CD4-positive, alpha-beta T cell treated with Interleukin-12 subunit alpha and Interleukin-12 subunit beta, for 1 hour (primary cell): ENCODE measurements around the gene AHSG.
"Not testable (repeated sequence)": the region's sequence is repeated elsewhere in the genome, so short reads cannot be mapped to it uniquely, and the experiment has no call there.

Experiments used
- DNase-seq: peaks from one replicate; pipeline ENCODE4 v3.0.0-alpha.2; 2020

Gene AHSG, protein sequence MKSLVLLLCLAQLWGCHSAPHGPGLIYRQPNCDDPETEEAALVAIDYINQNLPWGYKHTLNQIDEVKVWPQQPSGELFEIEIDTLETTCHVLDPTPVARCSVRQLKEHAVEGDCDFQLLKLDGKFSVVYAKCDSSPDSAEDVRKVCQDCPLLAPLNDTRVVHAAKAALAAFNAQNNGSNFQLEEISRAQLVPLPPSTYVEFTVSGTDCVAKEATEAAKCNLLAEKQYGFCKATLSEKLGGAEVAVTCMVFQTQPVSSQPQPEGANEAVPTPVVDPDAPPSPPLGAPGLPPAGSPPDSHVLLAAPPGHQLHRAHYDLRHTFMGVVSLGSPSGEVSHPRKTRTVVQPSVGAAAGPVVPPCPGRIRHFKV

GRCh38 chr3:186612721-186613636, at the start of gene AHSG:
AHSG (plus strand) TSS chr3:186613060; CDS start chr3:186613142, 82 bp downstream.
- DNase-seq, result no peak

GRCh38 chr3:186564586-186564985, 48.3 kb upstream of the AHSG start:
- no peak for DNase-seq

GRCh38 chr3:186566772-186567071, 46.1 kb upstream of the AHSG start:
- no peak for DNase-seq

DNA sequence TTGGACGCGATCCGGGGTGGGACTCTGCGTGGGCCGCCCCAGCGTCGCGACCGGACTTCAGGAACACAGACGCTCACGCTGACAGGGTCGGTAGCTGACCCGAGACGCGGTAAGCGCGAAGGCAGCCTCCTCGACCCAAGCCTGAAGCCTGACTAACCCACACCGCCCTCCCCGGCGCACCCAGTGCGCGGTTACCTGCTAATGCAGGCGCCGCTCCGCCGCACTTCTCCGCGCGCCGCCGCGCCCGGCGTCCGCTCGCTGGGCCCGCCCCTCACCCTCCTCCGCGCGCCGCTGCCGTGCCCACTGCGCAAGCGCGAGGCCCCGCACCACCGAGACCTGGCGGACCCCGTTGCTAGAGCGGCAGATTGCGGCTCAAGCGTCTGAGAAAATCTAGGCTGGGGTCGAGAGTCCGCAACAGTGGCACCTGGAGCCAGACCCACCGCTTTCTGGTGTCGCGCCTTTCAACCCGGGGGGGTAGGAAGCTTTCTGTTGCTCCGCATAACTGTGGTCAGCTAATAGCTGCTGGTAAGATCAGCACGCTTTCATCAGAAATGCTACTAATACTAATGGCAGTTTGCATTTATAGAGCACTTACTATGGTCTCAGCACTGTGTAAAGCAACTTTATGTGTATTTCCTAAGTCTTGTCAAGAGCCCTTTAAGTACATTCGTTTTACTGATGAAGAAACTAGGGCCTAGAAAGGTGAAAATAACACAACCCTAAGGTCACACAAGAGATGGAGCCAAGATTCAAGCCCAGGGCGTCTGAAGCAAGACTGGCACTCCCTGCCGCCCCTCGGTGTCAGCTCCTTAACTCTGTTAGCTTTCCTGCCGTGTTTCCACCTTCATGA, 45.6 kb upstream of the AHSG start, which contains the start of gene TBCCD1:
Gene TBCCD1 (minus strand): TSS at position 268 of the 850 bp plus-strand sequence. CDS start 3,010 bp downstream, outside the sequence.
- peak; percentile 97 for DNase-seq

GRCh38 chr3:186569361-186569760, 43.5 kb upstream of the AHSG start:
- DNase-seq, result not testable (repeated sequence)

- no peak for DNase-seq
Measured at GRCh38 chr3:186569779-186570095, 43.1 kb upstream of the AHSG start.

- DNase-seq, result peak; percentile 99
Measured at GRCh38 chr3:186570096-186570940, 42.5 kb upstream of the AHSG start, which contains the start of gene DNAJB11. DNAJB11 (plus strand) TSS chr3:186570720; CDS start chr3:186570898, 178 bp downstream.

DNA sequence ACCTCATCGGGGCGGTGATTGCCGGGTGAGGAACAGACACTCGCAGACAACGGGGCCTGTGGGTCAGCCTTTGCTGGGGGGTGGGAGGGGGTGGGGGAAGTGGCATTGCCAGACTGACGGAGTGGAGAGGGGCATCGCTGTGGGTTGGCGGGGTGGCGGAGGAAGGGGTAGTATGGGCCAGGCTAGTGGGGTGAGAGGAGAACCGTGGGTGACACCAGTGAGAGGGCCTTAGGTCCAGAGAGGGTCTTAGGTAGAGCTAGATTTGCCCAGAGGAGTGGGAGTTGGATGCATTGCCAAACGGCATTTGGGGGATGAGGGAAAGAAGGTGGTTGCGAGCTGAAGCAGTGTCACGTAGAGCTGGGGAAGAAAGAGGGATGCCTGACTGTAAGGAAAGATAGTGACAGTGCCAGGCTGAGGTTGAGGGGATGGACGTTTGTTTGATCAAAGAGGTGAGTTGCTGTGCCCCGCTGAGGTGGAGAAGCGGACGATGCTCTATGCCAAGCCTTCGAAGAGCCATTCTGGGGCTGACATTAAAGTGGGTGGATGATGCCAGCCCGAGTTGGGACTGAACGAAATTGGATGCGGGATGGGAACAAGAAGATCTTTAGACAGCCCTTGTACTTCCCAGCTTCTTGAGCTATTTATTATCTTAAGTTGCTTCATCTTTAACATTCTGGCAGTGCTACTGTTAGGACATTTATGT, 41.8 kb upstream of the AHSG start:
- DNase-seq, result no peak

DNA sequence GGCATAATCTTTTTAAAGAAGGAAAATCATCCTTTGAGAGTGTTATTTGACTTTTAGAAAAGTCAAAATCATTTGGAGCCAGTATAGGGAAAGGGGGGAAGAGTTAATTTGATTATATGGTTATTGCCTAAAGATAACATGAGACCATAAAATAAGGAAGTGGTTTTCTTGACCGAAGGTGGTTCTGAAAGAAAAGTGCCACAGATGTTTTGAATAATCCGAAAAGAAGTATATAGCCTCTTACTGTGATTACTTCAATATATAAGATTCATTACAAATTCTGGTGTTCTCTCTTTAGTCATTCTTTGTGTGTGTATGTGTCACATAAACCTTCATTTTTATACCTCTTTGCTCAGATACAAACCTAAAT, 41.2 kb upstream of the AHSG start:
- DNase-seq, result no peak

- DNase-seq, result no peak
Measured at GRCh38 chr3:186577521-186577920, 35.3 kb upstream of the AHSG start.

GRCh38 chr3:186580785-186581184, 32.1 kb upstream of the AHSG start:
- DNase-seq, result no peak

- no peak for DNase-seq
Measured at GRCh38 chr3:186582541-186582940, 30.3 kb upstream of the AHSG start.

GRCh38 chr3:186583831-186584230, 29.0 kb upstream of the AHSG start:
- no peak for DNase-seq

DNA sequence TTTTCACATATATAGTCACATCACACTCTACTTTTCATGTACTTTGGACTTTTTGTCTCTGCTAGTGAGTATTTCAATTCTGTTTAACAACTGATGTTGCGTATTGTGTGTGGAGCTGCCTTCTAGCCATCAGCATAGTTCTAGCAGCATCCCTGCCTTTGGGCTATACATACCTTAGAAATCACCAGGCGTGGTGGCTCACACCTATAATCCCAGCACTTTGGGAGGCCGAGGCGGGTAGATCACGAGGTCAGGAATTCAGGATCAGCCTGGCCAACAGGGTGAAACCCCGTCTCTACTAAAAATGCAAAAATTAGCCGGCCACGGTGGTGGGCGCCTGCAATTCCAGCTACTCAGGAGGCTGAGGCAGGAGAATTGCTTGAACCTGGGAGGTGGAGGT, 26.6 kb upstream of the AHSG start:
- not testable (repeated sequence) for DNase-seq

- DNase-seq, result no peak
Measured at GRCh38 chr3:186587183-186587582, 25.7 kb upstream of the AHSG start.

DNA sequence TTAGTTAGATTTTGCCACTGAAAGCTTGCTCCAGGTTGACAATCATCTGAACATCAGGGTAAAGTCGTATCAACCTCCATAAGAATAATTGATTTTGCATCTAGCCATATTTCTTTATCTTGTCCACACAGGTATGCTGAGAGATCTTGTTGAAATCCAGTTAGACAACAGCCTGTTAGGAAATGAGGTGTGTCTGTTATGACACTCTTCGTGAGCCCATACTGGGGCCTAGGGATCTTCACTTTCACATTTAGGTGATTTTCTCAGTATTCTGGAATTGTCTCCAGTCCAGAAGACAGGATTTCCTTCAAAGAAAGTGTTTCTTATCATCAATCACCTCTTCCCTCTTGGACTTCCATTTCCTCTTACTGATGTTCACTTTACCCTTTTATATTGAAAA, 24.2 kb upstream of the AHSG start:
- DNase-seq, result no peak

- DNase-seq, result no peak
Measured at GRCh38 chr3:186589121-186589520, 23.7 kb upstream of the AHSG start.

GRCh38 chr3:186589856-186590579, 22.8 kb upstream of the AHSG start:
- DNase-seq, result peak; percentile 22

DNA sequence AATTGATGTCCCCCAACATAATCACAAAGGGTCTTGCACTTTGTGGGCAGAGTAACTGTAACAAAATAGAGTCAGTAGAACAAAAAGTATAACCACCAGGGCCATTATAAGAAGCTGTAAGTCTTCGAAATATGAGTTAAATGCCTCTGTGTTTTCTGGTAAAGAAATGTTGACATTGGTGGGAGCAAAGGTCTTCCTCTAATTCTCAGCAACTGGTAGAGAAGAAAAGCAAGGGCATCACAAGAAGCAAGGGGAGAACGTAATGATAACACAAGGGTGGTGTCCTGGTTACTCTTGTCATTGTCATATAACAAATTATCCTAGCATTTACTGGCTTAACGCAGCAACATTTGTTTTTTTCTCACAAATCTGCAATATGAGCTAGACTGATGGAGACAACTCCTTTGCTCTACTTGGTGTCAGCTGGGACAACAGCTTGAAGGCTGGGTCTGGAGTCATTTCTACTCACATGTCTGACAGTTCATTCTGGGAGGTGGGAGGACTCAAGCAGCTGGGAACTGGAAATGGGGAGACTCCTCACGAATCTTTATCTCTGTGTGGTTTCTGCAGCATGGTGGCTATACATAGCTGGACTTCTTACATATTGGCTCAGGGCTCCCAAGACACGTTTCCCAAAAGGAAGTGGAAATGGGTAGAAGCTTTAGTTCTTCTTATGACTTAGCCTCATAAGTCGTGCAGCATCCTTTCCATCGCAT, 22.1 kb upstream of the AHSG start:
- no peak for DNase-seq

- DNase-seq, result no peak
Measured at GRCh38 chr3:186592682-186593081, 20.2 kb upstream of the AHSG start.
